GM19023 (cell line): ENCODE results near the gene DTX3L.

Experiments
- ATAC-seq: cut with Tn5 transposase; IDR thresholded peaks from one replicate; pipeline ENCODE4 v1.9.1; 2021; ENCODE audit warnings: mild to moderate bottlenecking, moderate library complexity; ENCODE audit not compliant: unreplicated experiment

The DTX3L gene

DNA sequence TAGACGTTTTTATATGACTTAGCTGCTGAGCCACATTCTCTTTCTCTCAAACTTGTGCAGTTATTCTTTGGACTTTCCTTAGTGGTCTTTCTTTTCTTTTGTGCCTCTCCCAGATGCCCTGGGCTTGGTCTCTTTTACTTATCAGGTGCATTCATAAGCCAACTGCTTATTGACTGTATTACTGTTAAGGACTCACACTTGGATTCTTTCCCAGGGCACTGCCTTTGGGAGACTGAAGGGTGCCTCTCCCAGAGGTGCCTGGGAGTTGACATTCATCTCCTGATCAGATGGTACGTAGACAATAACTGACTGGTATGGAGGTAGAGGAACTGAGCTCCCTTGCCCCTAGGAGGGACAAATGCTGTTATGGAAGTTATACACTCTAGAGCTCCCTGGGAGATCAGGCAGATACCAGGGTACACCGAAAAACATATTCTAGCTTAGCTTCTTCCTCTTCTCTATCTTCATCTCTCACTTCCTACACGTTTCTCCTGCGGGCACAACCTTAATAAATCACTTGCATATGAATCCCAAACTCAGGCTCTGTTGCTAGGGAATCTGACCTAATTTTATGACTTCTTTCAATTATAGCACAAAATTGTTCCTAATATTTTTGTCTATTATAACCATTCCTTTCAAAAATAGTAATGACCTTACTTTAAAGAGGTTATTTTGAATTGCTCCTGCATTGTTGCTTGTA lies 38.0 kb downstream of the DTX3L start:
- no peak for ATAC-seq

DNA sequence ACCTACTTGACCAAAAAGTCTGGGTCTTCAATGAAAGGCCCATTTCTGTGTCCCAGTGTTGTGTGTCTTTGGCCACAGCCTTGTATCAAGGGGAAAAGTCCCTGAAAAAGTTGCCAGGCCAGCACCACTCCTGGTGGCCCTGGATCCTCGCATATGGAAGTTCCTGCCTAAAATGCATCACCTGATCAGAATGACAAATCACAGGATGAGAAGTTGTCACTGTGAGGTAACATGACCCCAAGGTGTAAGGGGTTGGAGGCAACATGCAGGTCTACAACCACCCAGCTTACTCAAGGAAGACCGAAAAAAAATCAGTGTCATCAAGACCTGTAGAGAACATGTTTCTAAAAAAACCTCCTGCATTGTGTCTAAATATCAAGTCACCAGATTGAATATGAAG lies 38.9 kb downstream of the DTX3L start:
- no peak for ATAC-seq

DNA sequence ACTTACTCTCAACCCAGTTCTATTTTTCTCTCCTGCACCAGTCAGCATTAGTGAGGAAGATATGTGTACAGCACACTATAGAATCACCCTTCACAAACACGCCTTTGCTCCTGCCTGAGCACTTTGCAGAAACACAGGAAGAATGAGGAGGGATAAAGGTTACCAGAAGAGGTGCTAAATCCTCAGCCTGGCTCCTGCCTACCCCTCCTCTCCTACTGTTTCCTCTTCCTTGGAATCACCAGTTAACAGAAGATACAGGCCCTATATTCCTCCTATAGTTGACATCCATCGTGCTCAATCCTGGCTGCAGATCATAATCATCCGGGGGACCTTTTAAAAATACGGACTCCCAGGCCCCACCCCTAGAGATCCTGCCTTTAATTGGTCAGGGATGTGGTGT lies 42.2 kb downstream of the DTX3L start:
- no peak for ATAC-seq

DNA sequence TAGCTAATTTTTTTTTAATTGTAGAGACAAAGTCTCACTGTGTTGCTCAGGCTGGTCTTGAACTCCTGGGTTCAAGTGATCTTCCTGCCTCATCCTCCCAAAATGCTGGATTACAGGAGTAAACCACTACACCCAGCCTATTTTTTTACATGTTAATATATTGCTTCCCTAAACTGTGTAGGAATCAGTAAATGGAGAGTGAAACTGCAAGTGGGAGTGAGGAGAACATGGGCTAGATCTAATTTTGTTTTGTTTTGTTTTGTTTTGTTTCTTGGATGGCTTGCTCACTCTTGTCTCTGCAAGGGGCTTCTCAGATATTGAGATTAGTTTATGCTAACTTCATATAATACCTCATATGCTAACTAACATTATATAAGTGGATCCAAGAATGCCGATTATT lies 44.8 kb downstream of the DTX3L start:
- ATAC-seq: no peak

DNA sequence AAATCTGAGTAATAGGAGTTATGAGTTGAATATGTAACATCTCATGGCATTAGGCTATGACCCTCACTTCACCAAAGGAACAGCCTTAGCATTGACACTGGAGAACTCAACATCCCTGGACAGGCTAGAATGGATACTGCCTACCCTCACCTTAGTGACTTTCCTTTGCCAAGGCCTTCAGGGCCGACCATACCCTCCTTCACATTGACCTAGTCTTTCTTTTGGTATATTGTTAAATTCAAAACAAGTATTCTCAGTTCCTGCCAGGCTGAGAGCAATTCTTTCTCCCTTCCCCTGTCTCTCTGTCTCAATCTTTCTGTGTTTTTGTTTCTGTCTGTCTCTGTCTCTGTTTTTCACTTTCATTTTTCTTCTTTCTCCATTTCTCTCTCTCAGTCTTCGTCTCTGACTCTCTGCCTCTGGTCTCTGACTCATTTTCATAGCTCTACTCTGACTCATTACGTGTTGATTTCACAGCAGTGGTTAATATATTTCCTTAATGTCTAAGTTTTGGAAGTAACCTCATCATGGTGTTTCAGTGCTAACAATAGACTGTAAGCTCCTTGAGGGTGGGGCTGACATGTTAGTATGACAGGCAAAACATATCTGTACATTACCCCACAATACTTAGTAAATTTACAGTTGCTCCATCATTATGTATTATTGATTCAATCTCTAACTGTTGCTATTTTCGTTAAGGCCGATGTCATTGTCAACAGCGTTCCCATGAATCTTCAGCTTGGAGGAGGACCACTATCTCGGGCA lies 45.8 kb downstream of the DTX3L start:
- peak; percentile 96 for ATAC-seq

DNA sequence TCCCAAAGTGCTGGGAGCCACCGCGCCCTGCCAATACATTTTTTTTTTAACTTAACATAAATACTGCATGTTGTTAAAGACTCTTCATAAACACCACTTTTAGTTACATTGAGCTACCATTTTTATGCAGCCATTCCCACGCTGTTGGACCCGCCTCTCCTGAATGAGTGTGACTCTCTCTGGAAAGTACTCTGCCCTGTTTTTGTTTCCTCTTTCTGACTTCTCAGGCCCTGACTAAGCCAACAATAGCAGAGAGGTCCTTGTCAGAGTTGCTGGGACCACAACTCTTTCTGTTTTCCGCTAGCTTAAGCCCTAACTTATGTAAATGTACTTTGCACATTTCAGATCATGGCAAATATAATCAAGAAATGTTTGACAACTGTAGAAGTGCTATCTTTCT lies 48.6 kb downstream of the DTX3L start:
- no peak for ATAC-seq

DNA sequence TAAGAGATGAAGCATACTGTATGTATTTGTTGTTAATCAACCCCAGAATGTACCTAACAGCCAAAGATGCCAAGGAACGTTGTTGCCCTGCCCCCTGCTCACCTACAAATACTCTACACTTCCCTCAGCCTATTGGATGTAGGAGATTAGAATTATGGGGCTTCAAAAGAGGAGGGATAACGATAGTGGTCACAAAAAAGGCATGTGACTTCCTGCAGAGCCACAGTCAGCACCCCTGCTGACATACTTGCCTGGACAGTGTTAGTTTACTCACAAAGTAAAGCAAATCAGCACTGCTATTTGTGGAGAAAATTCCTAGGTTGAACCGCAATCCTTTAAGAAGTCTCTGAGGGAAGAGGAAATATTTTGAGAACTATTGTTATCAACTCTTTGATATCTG lies 51.2 kb downstream of the DTX3L start:
- no peak for ATAC-seq

DNA sequence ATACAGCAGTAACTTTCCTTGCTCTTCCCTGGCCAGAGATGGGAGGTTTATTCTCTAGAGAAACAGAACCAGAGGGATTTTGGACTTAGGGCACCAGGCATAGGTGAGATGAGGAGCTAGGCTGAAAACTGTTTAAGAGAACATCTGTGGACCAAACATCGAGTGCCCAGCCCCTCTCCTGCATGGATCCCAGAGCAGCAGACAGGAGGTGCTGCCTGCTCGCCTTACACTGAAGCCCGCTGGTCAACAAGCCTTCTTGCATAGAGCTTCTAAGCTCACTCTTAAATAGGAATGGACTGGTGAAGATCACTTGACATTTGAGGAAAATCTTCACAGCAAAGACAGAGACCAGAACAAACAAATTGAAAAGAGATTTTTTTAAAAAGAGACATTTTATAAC lies 54.5 kb downstream of the DTX3L start:
- ATAC-seq: no peak

DNA sequence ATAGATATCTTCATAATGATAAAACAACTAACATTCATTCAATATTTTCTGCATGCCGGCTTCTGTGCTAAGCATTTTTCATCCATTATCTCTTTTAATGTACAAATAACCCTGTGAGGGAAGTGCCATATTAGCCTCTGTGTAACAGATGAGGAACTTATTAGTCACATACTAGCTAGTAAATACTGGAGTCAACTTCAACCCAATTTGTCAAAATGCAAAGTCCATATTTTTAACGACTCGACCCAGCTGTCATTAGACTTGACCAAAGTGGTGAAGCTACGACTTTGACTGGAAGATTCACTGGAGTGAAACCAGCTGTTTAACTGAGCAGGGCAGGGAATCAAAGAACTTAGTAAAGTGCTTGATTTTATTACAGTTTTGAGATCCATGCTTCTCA lies 54.9 kb downstream of the DTX3L start:
- ATAC-seq: no peak

DNA sequence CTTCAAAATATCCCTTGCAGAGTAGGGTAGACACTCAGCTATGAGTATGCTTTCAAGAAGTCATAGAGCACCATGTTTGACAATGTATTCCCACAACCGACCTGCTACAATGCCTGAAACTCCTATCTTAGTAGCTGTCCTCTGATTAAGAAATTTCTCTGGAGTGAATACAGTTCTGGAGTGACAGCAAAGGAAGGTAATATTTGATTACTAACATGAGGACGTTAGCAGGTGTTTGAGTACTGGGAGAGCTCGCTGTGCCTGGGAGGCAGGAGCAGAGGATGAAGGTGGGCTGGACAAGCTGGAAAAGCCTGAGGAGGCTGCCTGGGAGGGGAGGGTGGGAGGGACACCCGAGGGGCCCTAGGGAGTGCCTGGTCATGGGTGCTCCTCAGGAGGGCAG lies 56.3 kb downstream of the DTX3L start:
- ATAC-seq: no peak

DNA sequence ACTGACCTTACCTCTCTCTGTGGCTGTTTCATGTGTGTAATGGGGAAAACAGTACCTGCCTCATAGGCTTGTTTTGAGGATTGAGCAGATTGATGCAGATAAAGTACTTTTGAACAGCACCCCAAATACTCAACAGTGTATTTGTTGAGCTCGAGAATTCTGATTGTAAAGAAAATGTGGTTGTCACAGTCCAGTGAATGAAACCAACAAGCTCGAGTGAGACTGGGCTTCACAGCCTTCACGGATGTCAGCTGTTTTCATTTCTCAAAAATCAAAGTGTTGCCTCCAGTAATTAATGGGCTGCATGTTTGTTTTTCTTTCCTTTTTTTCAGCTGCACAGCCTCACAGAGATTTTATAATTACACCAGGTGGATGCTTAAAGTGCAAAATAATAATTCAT lies 57.0 kb downstream of the DTX3L start:
- ATAC-seq: no peak

DNA sequence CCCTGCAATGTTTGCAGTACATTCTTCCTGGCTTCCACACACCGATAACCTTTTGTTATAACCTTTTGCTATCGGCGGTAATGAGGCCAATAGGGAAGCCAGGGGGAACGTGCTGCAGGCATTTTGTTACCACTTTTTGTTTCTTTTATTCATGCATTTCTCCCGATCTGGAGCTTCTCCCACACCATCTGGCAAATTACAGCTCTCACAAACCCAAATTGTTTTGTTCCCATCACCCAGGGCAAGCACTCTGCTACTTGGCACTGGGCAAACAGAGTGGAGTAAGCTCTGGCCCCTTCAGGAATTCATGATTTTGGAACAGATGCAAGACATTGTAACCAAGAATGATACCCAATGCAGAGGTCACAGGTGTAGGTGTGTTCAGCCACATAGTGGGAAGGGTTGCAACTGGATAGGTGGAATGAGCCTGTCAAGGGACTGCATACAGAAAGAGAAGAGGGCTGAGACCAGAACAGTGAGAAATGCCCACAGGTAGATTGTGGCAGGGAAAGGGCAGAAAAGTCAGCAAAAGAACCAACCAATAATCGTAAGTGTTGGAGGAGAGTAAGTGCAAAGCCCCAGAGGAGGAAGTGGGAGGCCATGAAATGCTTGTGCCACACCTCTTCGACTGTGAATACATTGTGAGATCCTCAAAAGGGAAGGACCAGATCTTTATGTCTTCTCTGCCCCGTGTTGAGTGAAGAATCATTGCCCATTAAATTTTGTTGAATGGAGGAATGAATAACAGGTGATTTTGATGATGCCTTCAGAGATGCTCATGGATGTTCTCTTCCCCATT lies 59.1 kb downstream of the DTX3L start:
- ATAC-seq: no peak
